SK-N-SH (cell line): Measurements from ENCODE around the gene MAEA. TPM values are rescaled to one million over a fixed set of nuclear protein-coding genes. Genes with fewer than 3 reads are reported as not detected.

ENCODE experiments used
- CTCF ChIA-PET: fragments of 300-600, 350-600 bp; formaldehyde crosslinking; extraction: SDS; loops from one replicate; lab custom pipeline; 2021; lab: Yijun Ruan, JAX
- POLR2A ChIA-PET: fragments of 350-600 bp; sonication (Branson Sonifier 250); formaldehyde crosslinking; extraction: SDS; loops from one replicate; lab custom pipeline; 2020; ENCODE audit warnings: antibody characterized with exemption, inconsistent platforms; lab: Yijun Ruan, JAX
- DNase-seq: peaks from one replicate; pipeline ENCODE4 v3.0.0; 2012
- H2AFZ ChIP-seq: fragments of 200-600 bp; sonication (generic); 2 replicates; pipeline ENCODE4 v1.8.1; 2016; ENCODE audit warnings: antibody characterized with exemption, mild to moderate bottlenecking, low read depth
- H3F3A ChIP-seq: fragments of 200-600 bp; sonication (generic); replicated peaks from 2 replicates; pipeline ENCODE3; 2016; ENCODE audit warnings: antibody characterized with exemption, mild to moderate bottlenecking; ENCODE audit not compliant: insufficient read depth
- H3K27ac ChIP-seq, 2 experiments: fragments of 200-500 bp in 1 of 2; fragments of 200-600 bp in 1 of 2; sonication (Bioruptor generic) in 1 of 2; sonication (generic), shearing (Covaris generic) in 1 of 2; 2 replicates each; pipeline versions ENCODE4 v1.5.1 to v1.6.1; 2014 to 2016; ENCODE audit warnings: low read depth in 2 of 2, inconsistent platforms in 1 of 2, low read length in 1 of 2, mild to moderate bottlenecking in 1 of 2, mixed read lengths in 1 of 2
- H3K27me3 ChIP-seq: fragments of 200-600 bp; sonication (generic), shearing (Covaris generic); 2 replicates; pipeline ENCODE4 v1.6.1; 2016; ENCODE audit warnings: mixed run types; ENCODE audit not compliant: insufficient read depth
- H3K36me3 ChIP-seq, 2 experiments: fragments of 200-500 bp in 1 of 2; fragments of 200-600 bp in 1 of 2; sonication (Bioruptor generic) in 1 of 2; sonication (generic) in 1 of 2; replicated peaks in 1 of 2; 2 replicates each; pipeline versions ENCODE3 to v1.5.1; 2014 to 2016; ENCODE audit warnings: low read length in 1 of 2, mild to moderate bottlenecking in 1 of 2; ENCODE audit not compliant: insufficient read depth in 2 of 2, control insufficient read depth in 1 of 2
- H3K4me1 ChIP-seq, 2 experiments: fragments of 200-500 bp in 1 of 2; fragments of 200-600 bp in 1 of 2; sonication (Bioruptor generic) in 1 of 2; sonication (generic), shearing (Covaris generic) in 1 of 2; 2 replicates each; pipeline versions ENCODE4 v1.5.1 to v1.6.1; 2014 to 2016; ENCODE audit warnings: low read depth in 1 of 2, low read length in 1 of 2, mixed run types in 1 of 2; ENCODE audit not compliant: insufficient read depth in 2 of 2, control insufficient read depth in 1 of 2
- H3K4me2 ChIP-seq: fragments of 200-600 bp; sonication (generic), shearing (Covaris generic); 2 replicates; pipeline ENCODE4 v1.6.1; 2017; ENCODE audit warnings: mixed run types
- H3K4me3 ChIP-seq, 2 experiments: fragments of 200-500 bp in 1 of 2; fragments of 200-600 bp in 1 of 2; sonication (Bioruptor generic) in 1 of 2; sonication (generic), shearing (Covaris generic) in 1 of 2; 2 replicates each; pipeline versions ENCODE4 v1.5.1 to v1.8.1; 2014 to 2016; ENCODE audit warnings: low read depth in 2 of 2, inconsistent platforms in 1 of 2, low read length in 1 of 2, mild to moderate bottlenecking in 1 of 2, mixed read lengths in 1 of 2, moderate library complexity in 1 of 2
- H3K79me2 ChIP-seq: fragments of 200-600 bp; sonication (generic); 2 replicates; pipeline ENCODE4 v1.8.1; 2017; ENCODE audit warnings: mild to moderate bottlenecking; ENCODE audit not compliant: insufficient read depth
- H3K9ac ChIP-seq: fragments of 200-600 bp; sonication (generic); 2 replicates; pipeline ENCODE4 v1.6.1; 2017; ENCODE audit warnings: mixed run types
- H3K9me2 ChIP-seq: fragments of 200-600 bp; sonication (generic); 2 replicates; pipeline ENCODE4 v1.6.1; 2017; ENCODE audit warnings: mixed run types
- H3K9me3 ChIP-seq: fragments of 200-600 bp; sonication (generic); 2 replicates; pipeline ENCODE4 v1.6.1; 2017; ENCODE audit warnings: mixed run types, mild to moderate bottlenecking, moderate library complexity
- H4K20me1 ChIP-seq: fragments of 200-600 bp; sonication (generic); 2 replicates; pipeline ENCODE4 v1.6.1; 2017; ENCODE audit warnings: mild to moderate bottlenecking, mixed run types; ENCODE audit not compliant: insufficient read depth
- ELF1 ChIP-seq: IDR thresholded peaks from 2 replicates; pipeline ENCODE4 v1.4.0; 2012
- EP300 ChIP-seq, 2 experiments: IDR thresholded peaks; 2 replicates each; pipeline versions ENCODE4 v1.4.0 to v1.6.1; 2012; ENCODE audit warnings: borderline replicate concordance in 1 of 2, low read depth in 1 of 2, low read length in 1 of 2
- FOXM1 ChIP-seq: IDR thresholded peaks from 2 replicates; pipeline ENCODE4 v1.4.0; 2012; ENCODE audit warnings: low read depth, mild to moderate bottlenecking
- MXI1 ChIP-seq: IDR thresholded peaks from 2 replicates; pipeline ENCODE4 v1.6.1; 2012; ENCODE audit warnings: mild to moderate bottlenecking, low read depth, low read length, improper control_type of control experiment
- RFX5 ChIP-seq: IDR thresholded peaks from 2 replicates; pipeline ENCODE4 v1.6.1; 2012; ENCODE audit warnings: mild to moderate bottlenecking, improper control_type of control experiment, low read length
- SIN3A ChIP-seq: IDR thresholded peaks from 2 replicates; pipeline ENCODE4 v1.6.1; 2012; ENCODE audit warnings: low read depth, mild to moderate bottlenecking, low read length, moderate library complexity, borderline replicate concordance
- SMC3 ChIP-seq: IDR thresholded peaks from 2 replicates; pipeline ENCODE4 v1.6.1; 2012; ENCODE audit warnings: low read depth, low read length, improper control_type of control experiment
- TAF1 ChIP-seq: IDR thresholded peaks from 2 replicates; pipeline ENCODE4 v1.6.1; 2012; ENCODE audit warnings: low read depth, mild to moderate bottlenecking, low read length, moderate library complexity, borderline replicate concordance
- YY1 ChIP-seq: IDR thresholded peaks from 2 replicates; pipeline ENCODE4 v1.4.0; 2012; ENCODE audit warnings: low read depth, mild to moderate bottlenecking
- WGBS: methylation state at CpG from one replicate; pipeline ENCODE4 v1.1.6; 2017; ENCODE audit warnings: low lambda C conversion rate; 5-methylcytosine and 5-hydroxymethylcytosine counted together
- polyA plus RNA-seq, 3 experiments: library from polyadenylated mRNA; depleted of rRNA; stranded (reverse); fragments of >200 nt; gene quantifications; 2 replicates each; pipeline ENCODE4 v1.2.3, GENCODE V29; 2012
- TF ChIP-seq, protein P1 (sequence below): IDR thresholded peaks from 2 replicates; pipeline ENCODE4 v1.4.0; 2012; ENCODE audit warnings: low read depth, borderline replicate concordance
- TF ChIP-seq, protein P2 (sequence below): IDR thresholded peaks from 2 replicates; pipeline ENCODE4 v1.4.0; 2012; ENCODE audit warnings: low read depth, borderline replicate concordance

The MAEA gene
- polyA plus RNA-seq, 1 of the 3 experiments (the other 2 are of a cell fraction) = 128 TPM

DNA sequence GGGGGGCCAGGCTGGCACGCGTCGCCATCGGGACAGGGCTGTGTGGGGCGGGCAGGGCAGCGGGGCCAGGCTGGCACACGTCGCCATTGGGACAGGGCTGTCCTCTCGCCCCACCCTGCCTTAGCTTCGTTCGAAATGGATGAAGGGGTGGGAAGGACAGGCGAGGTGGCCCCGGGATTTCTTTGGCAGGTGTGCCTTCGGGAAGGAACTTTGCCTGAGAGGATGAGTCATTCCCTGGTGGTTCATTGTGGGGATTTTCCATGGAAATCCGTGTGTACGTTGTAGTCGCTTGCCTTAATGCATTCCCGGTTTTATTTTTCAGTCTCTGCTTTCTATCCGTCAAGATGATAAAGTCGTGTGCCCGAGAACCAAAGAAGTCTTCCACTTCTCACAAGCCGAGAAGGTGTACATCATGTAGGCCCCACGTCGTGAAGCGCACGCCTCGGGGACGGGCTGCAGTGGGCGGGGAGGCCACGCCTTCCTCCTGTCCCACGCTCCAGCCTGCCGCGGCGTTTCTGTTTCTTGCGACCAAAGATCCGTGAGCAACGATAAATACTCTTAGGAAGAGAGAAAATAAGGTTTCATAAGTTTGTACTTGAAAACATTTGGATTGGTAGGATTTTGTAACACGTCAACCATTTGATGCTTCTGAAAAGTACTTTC lies 49.2 kb downstream of the MAEA start:
- 94% methylated on average over 26 of the region's 38 CpGs for WGBS
- no peaks in the 10 kb centered on the region for H3K9me3 ChIP-seq
- ChIA-PET CTCF (no interaction called here), POLR2A (no interaction called here)
- no peaks in the 10 kb centered on the region for H3K27me3 ChIP-seq
- H3K4me1 ChIP-seq = no peaks in the 10 kb centered on the region
- H3K9me2 ChIP-seq = no peaks in the 10 kb centered on the region
- no peaks in the 10 kb centered on the region for H4K20me1 ChIP-seq
- no peak overlapping the region for H3K27ac ChIP-seq
- peaks cover 28 to 58% of the 10 kb centered on the region in 2 experiments for H3K36me3 ChIP-seq
- no peak overlapping the region for H3K4me2 ChIP-seq
- H3K79me2 ChIP-seq = peaks cover 8% of the 10 kb centered on the region; the same call in 1 of the 2 replicates
- H3F3A ChIP-seq = peaks cover 16% of the 10 kb centered on the region
- no peak overlapping the region for H2AFZ ChIP-seq
- TF ChIP-seq YY1 = no peak
- TF ChIP-seq RFX5 = no peak
- TF ChIP-seq ELF1 = no peak
- TF ChIP-seq, protein P1, sequence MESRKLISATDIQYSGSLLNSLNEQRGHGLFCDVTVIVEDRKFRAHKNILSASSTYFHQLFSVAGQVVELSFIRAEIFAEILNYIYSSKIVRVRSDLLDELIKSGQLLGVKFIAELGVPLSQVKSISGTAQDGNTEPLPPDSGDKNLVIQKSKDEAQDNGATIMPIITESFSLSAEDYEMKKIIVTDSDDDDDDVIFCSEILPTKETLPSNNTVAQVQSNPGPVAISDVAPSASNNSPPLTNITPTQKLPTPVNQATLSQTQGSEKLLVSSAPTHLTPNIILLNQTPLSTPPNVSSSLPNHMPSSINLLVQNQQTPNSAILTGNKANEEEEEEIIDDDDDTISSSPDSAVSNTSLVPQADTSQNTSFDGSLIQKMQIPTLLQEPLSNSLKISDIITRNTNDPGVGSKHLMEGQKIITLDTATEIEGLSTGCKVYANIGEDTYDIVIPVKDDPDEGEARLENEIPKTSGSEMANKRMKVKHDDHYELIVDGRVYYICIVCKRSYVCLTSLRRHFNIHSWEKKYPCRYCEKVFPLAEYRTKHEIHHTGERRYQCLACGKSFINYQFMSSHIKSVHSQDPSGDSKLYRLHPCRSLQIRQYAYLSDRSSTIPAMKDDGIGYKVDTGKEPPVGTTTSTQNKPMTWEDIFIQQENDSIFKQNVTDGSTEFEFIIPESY = no peak
- no peak for TF ChIP-seq MXI1
- TF ChIP-seq, protein P2, sequence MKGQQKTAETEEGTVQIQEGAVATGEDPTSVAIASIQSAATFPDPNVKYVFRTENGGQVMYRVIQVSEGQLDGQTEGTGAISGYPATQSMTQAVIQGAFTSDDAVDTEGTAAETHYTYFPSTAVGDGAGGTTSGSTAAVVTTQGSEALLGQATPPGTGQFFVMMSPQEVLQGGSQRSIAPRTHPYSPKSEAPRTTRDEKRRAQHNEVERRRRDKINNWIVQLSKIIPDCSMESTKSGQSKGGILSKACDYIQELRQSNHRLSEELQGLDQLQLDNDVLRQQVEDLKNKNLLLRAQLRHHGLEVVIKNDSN = no peak
- no peak for TF ChIP-seq FOXM1
- TF ChIP-seq EP300 (IDR thresholded peaks at IDR 0.05; ENCODE audit: borderline replicate concordance in 1 of 2, low read depth in 1 of 2, low read length in 1 of 2) = no peak
- no peak for TF ChIP-seq SMC3
- no peak overlapping the region for H3K4me3 ChIP-seq
- H3K9ac ChIP-seq = no peak overlapping the region
- no peak for DNase-seq

DNA sequence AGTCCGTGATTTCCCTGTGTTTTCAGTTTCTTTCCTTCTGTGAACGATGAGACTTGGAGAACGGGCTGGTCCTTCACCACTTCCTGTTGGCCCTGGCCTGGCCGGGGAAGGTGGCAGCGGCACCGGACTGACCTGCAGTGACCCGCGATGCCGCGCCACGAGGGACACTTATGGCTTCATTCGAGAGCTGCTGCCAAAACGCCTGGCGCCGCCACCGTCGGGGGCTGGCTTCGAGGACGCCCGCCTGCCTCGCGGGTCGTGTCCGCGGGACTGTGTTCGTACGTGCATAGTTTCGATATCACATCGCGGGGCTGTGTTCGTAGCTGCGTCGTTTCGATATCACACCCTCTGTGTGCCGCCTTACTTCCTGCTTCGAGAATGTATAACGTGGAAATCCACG lies 49.8 kb downstream of the MAEA start:
- WGBS = 96% methylated on average over 34 of the region's 38 CpGs
- peaks cover 19% of the 10 kb centered on the region for H3F3A ChIP-seq
- H3K4me1 ChIP-seq = no peaks in the 10 kb centered on the region
- TF ChIP-seq YY1 = no peak
- TF ChIP-seq ELF1 = no peak
- no peak for TF ChIP-seq RFX5
- no peak for TF ChIP-seq FOXM1
- no peak for TF ChIP-seq TAF1
- TF ChIP-seq SIN3A = no peak
- TF ChIP-seq, all 33 proteins: peak for 0
- ChIA-PET CTCF (no interaction called here), POLR2A (no interaction called here)
- H3K36me3 ChIP-seq = peaks cover 28 to 55% of the 10 kb centered on the region in 2 experiments
- peaks cover 14% of the 10 kb centered on the region; the same call in 1 of the 2 replicates for H3K79me2 ChIP-seq
- no peak overlapping the region for H3K4me2 ChIP-seq
- no peak overlapping the region for H3K9ac ChIP-seq
- no peak overlapping the region for H3K4me3 ChIP-seq
- no peaks in the 10 kb centered on the region for H3K9me3 ChIP-seq
- no peaks in the 10 kb centered on the region for H3K27me3 ChIP-seq
- H4K20me1 ChIP-seq = no peaks in the 10 kb centered on the region
- no peak overlapping the region for H3K27ac ChIP-seq
- no peaks in the 10 kb centered on the region for H3K9me2 ChIP-seq
- no peak overlapping the region for H2AFZ ChIP-seq
- DNase-seq = no peak
